Fibroblast of villous mesenchyme (primary cell): ENCODE data around the gene FMN1. TPM values are rescaled to one million over a fixed set of nuclear protein-coding genes. Genes with fewer than 3 reads are reported as not detected.

Source experiments
- DNase-seq: peaks from one replicate; pipeline ENCODE4 v3.0.0-alpha.2; 2010; ENCODE audit warnings: low read depth
- H3K4me3 ChIP-seq: 2 replicates; pipeline ENCODE4 v1.5.1; 2011; ENCODE audit warnings: low read depth, mild to moderate bottlenecking, low read length
- CTCF ChIP-seq: IDR thresholded peaks from 2 replicates; pipeline ENCODE4 v1.5.1; 2012; ENCODE audit warnings: low read depth, mild to moderate bottlenecking, low read length; ENCODE audit not compliant: insufficient read depth
- total RNA-seq: library from RNA; depleted of rRNA; stranded (reverse); fragments of >200 nt; gene quantifications from 2 replicates; pipeline ENCODE4 v1.2.3, GENCODE V29; 2012

The FMN1 gene
- total RNA-seq, 1 donor: 8.6 TPM

- DNase-seq: no peak
- TF ChIP-seq CTCF: no peak
- no peak overlapping the region for H3K4me3 ChIP-seq
Observed at GRCh38 chr15:32807331-32807730, 387.2 kb downstream of the FMN1 start.

- no peak overlapping the region for H3K4me3 ChIP-seq
- no peak for DNase-seq
- TF ChIP-seq CTCF: no peak
Observed at GRCh38 chr15:32803631-32804030, 390.9 kb downstream of the FMN1 start.

- no peak for TF ChIP-seq CTCF
- peak; percentile 96 for DNase-seq
- no peak overlapping the region for H3K4me3 ChIP-seq
Observed at GRCh38 chr15:32802286-32802936, 392.1 kb downstream of the FMN1 start.

GRCh38 chr15:32799936-32800535 is 394.5 kb downstream of the FMN1 start:
- no peak for TF ChIP-seq CTCF
- DNase-seq: no peak
- H3K4me3 ChIP-seq: no peak overlapping the region

GRCh38 chr15:32796856-32797255 is 397.7 kb downstream of the FMN1 start:
- no peak for DNase-seq
- no peak overlapping the region for H3K4me3 ChIP-seq
- no peak for TF ChIP-seq CTCF

- no peak overlapping the region for H3K4me3 ChIP-seq
- peak; percentile 33 for DNase-seq
- TF ChIP-seq CTCF: no peak
Observed at GRCh38 chr15:32794973-32795372, 399.5 kb downstream of the FMN1 start.
